Endothelial cell of umbilical vein (primary cell): ENCODE results near the gene ARHGAP45. TPM values are rescaled to one million over a fixed set of nuclear protein-coding genes. Genes with fewer than 3 reads are reported as not detected.

Experiments used
- BruUV-seq: library from RNA; stranded (reverse); fragments of 400-500 nt; replicated peaks from 2 replicates; lab custom pipeline; 2021; lab: Mats Ljungman, UMichigan
- CTCF ChIA-PET: fragments of 300-600, 350-600 bp; sonication (Branson Sonifier 250); formaldehyde crosslinking; loops from one replicate; lab custom pipeline; 2021; ENCODE audit warnings: antibody characterized with exemption, inconsistent platforms; lab: Charles Lee
- POLR2A ChIA-PET: fragments of 300-600, 350-600 bp; sonication (Branson Sonifier 250); formaldehyde crosslinking; loops from one replicate; lab custom pipeline; 2021; ENCODE audit warnings: antibody characterized with exemption, inconsistent platforms; lab: Charles Lee
- DNase-seq: peaks from one replicate; pipeline ENCODE4 v3.0.0-alpha.2; 2011; ENCODE audit warnings: low read depth, low spot score
- FAIRE-seq: peaks from 2 replicates; lab custom pipeline; 2011; peaks lifted over from hg19 to GRCh38; lab: Jason Lieb, UNC
- H2AFZ ChIP-seq: 2 replicates; pipeline ENCODE4 v1.6.0; 2012; ENCODE audit warnings: low read depth, low read length, control low read depth, inconsistent platforms
- H3K27ac ChIP-seq: 2 replicates; pipeline ENCODE4 v1.5.1; 2011; ENCODE audit warnings: low read depth, mild to moderate bottlenecking, control low read depth, low read length, moderate library complexity; ENCODE audit not compliant: insufficient read depth
- H3K27me3 ChIP-seq, 2 experiments: 2 replicates each; pipeline versions ENCODE4 v1.6.0 to v1.6.1; 2011; ENCODE audit warnings: low read length in 2 of 2, mixed read lengths in 1 of 2; ENCODE audit not compliant: control insufficient read depth in 2 of 2, insufficient read depth in 2 of 2
- H3K36me3 ChIP-seq, 2 experiments: 2 replicates in 1 of 2; 3 replicates in 1 of 2; pipeline ENCODE4 v1.5.1; 2011; ENCODE audit warnings: low read length in 2 of 2, mild to moderate bottlenecking in 1 of 2, moderate library complexity in 1 of 2; ENCODE audit not compliant: control insufficient read depth in 2 of 2, insufficient read depth in 2 of 2; ENCODE audit errors: extremely low read depth in 1 of 2
- H3K4me1 ChIP-seq: 3 replicates; pipeline ENCODE4 v1.5.1; 2011; ENCODE audit warnings: mild to moderate bottlenecking, low read length; ENCODE audit not compliant: control insufficient read depth, insufficient read depth; ENCODE audit errors: extremely low read depth
- H3K4me2 ChIP-seq: 2 replicates; pipeline ENCODE4 v1.6.1; 2011; ENCODE audit warnings: low read length, control low read depth, mixed read lengths; ENCODE audit not compliant: insufficient read depth
- H3K4me3 ChIP-seq, 3 experiments: fragments of 200-600 bp in 1 of 3; sonication (generic), shearing (Covaris generic) in 1 of 3; replicated peaks in 1 of 3; 2 replicates each; pipeline ENCODE4 v1.5.1; 2011 to 2016; ENCODE audit warnings: control low read depth in 3 of 3, low read length in 3 of 3, mild to moderate bottlenecking in 2 of 3, inconsistent platforms in 1 of 3, low read depth in 1 of 3, moderate library complexity in 1 of 3; ENCODE audit not compliant: insufficient read depth in 1 of 3
- H3K79me2 ChIP-seq: 2 replicates; pipeline ENCODE4 v1.6.0; 2012; ENCODE audit warnings: low read length, inconsistent platforms; ENCODE audit not compliant: control insufficient read depth, insufficient read depth
- H3K9ac ChIP-seq: replicated peaks from 2 replicates; pipeline ENCODE3; 2011; ENCODE audit warnings: low read length, control low read depth; ENCODE audit not compliant: insufficient read depth; ENCODE audit errors: extremely low read depth
- H3K9me1 ChIP-seq: replicated peaks from 3 replicates; pipeline ENCODE4 v1.6.0; 2011; ENCODE audit warnings: mild to moderate bottlenecking, low read length; ENCODE audit not compliant: control insufficient read depth, insufficient read depth; ENCODE audit errors: extremely low read depth
- H3K9me3 ChIP-seq: replicated peaks from 2 replicates; pipeline ENCODE4 v1.5.1; 2012; ENCODE audit warnings: low read length, inconsistent platforms; ENCODE audit not compliant: control insufficient read depth, insufficient read depth
- H4K20me1 ChIP-seq: replicated peaks from 2 replicates; pipeline ENCODE3; 2011; ENCODE audit warnings: mild to moderate bottlenecking, low read length; ENCODE audit not compliant: control insufficient read depth, insufficient read depth; ENCODE audit errors: extremely low read depth
- EZH2 ChIP-seq: IDR thresholded peaks from 2 replicates; pipeline ENCODE4 v1.6.1; 2012; ENCODE audit warnings: borderline replicate concordance, low read depth, mild to moderate bottlenecking, moderate library complexity, low read length, inconsistent platforms; ENCODE audit not compliant: severe bottlenecking
- FOS ChIP-seq: IDR thresholded peaks from 2 replicates; pipeline ENCODE4 v1.6.1; 2011; ENCODE audit warnings: mild to moderate bottlenecking, low read length, moderate library complexity, borderline replicate concordance; ENCODE audit not compliant: insufficient read depth
- JUN ChIP-seq: IDR thresholded peaks from 2 replicates; pipeline ENCODE4 v1.6.1; 2011; ENCODE audit warnings: borderline replicate concordance, low read depth; ENCODE audit not compliant: insufficient read length, insufficient read depth
- POLR2AphosphoS5 ChIP-seq: IDR thresholded peaks from 2 replicates; pipeline ENCODE4 v1.6.1; 2012; ENCODE audit warnings: low read depth, mild to moderate bottlenecking, control low read depth, low read length, moderate library complexity; ENCODE audit not compliant: insufficient read depth
- dilution Hi-C: fragments of 300-500 bp; cut with MboI; formaldehyde crosslinking; loops from one replicate; pipeline ENCODE4 v1.15.0; 2019; ENCODE audit warnings: low sequenced_read_pairs; ENCODE audit not compliant: extremely low pct_ligation_motif_present
- intact Hi-C: fragments of 100-400 bp; cut with micrococcal nuclease; formaldehyde crosslinking; loops from one replicate; pipeline ENCODE4 v1.10.0; 2022
- polyA plus RNA-seq, 4 experiments: library from polyadenylated mRNA; depleted of rRNA in 3 of 4; stranded (reverse) in 3 of 4; unstranded in 1 of 4; fragments of >200 nt; gene quantifications; 2 replicates each; pipeline versions ENCODE4 v1.2.1 to v1.2.3, GENCODE V29; 2011 to 2012; ENCODE audit warnings: missing spikeins in 1 of 4
- total RNA-seq: library from RNA; stranded (reverse); gene quantifications from 2 replicates; pipeline ENCODE4 v1.2.3, GENCODE V29; 2021
- TF ChIP-seq, protein P1 (sequence below), 2 donors: IDR thresholded peaks; 1 replicate in 1 of 2; 2 replicates in 1 of 2; pipeline ENCODE4 v1.5.1; 2011; ENCODE audit warnings: low read length in 2 of 2, mild to moderate bottlenecking in 2 of 2, moderate library complexity in 2 of 2, control low read depth in 1 of 2, inconsistent platforms in 1 of 2, low read depth in 1 of 2; ENCODE audit not compliant: insufficient read depth in 1 of 2; ENCODE audit errors: extremely low read depth in 1 of 2
- TF ChIP-seq, protein P2 (sequence below): IDR thresholded peaks from 2 replicates; pipeline ENCODE4 v1.6.1; 2011; ENCODE audit not compliant: insufficient read depth, insufficient read length

ARHGAP45 gene
- total and polyA plus RNA-seq, 2 donors (not counting 3 experiments of a cell fraction or from before 2014, with no cell fraction given): 7.5 to 10.4 TPM

DNA sequence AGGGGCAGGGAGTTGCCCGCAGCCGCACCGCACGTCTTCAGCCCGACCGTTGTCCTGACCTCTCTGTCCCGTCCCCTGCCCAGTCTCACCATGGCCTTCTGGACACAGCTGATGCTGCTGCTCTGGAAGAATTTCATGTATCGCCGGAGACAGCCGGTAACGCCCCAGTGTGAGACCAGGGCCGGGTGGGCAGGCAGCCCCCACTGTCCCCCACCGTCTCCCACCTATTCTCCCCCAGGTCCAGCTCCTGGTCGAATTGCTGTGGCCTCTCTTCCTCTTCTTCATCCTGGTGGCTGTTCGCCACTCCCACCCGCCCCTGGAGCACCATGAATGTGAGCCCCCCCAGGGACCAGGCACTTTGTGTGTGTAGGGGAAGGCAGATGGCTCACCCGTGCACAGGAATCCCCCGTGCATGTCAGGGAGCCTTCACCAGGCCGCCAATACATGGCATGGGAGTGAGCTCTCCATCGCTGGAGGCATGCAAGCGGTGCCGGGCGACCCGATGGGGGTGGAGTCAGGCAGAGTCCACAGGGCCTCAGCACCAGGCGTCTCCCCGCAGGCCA, 25.6 kb upstream of the ARHGAP45 start:
- Histone ChIP-seq H3K36me3 (peaks cover under 1 to 4% of the 10 kb centered on the region in 2 experiments), H3K4me2 (peak overlapping the region; percentile 83), H3K9me3 (no peaks in the 10 kb centered on the region), H3K9ac (no peak overlapping the region), H3K9me1 (no peaks in the 10 kb centered on the region), H3K4me3 (no peak overlapping the region), H3K27ac (no peak overlapping the region), H4K20me1 (no peaks in the 10 kb centered on the region), H3K27me3 (no peaks in the 10 kb centered on the region), H2AFZ (no peak overlapping the region), H3K79me2 (no peaks in the 10 kb centered on the region), H3K4me1 (peaks cover 25% of the 10 kb centered on the region)
- FAIRE-seq (no peak), DNase-seq (no peak)
- intact Hi-C loops: loop anchor here (2.0 kb wide), 1 partner anchor 53 kb away; the partner anchor contains the start of gene POLR2E
- no peak for TF ChIP-seq FOS
- TF ChIP-seq, protein P1, sequence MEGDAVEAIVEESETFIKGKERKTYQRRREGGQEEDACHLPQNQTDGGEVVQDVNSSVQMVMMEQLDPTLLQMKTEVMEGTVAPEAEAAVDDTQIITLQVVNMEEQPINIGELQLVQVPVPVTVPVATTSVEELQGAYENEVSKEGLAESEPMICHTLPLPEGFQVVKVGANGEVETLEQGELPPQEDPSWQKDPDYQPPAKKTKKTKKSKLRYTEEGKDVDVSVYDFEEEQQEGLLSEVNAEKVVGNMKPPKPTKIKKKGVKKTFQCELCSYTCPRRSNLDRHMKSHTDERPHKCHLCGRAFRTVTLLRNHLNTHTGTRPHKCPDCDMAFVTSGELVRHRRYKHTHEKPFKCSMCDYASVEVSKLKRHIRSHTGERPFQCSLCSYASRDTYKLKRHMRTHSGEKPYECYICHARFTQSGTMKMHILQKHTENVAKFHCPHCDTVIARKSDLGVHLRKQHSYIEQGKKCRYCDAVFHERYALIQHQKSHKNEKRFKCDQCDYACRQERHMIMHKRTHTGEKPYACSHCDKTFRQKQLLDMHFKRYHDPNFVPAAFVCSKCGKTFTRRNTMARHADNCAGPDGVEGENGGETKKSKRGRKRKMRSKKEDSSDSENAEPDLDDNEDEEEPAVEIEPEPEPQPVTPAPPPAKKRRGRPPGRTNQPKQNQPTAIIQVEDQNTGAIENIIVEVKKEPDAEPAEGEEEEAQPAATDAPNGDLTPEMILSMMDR (IDR thresholded peaks at IDR 0.05; ENCODE audit: extremely low read depth in 1 of 2, insufficient read depth in 1 of 2, low read depth in 1 of 2, low read length in 2 of 2): no peak
- no peak for TF ChIP-seq JUN
- TF ChIP-seq EZH2: no peak
- TF ChIP-seq POLR2AphosphoS5: no peak
- TF ChIP-seq, protein P2, sequence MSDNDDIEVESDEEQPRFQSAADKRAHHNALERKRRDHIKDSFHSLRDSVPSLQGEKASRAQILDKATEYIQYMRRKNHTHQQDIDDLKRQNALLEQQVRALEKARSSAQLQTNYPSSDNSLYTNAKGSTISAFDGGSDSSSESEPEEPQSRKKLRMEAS: no peak
- POLR2A ChIA-PET: interaction anchor here (0.9 kb wide), 1 partner anchor 15 kb away, joined by 3 read pairs; no protein-coding TSS in a partner anchor
- dilution Hi-C loops: no loop called here
- BruUV-seq: no TSS peak
- CTCF ChIA-PET: interaction anchor here (0.7 to 2.7 kb wide), 2 partner anchors 13 to 26 kb away, joined by 3 to 10 read pairs; partner anchors contain the start of gene ARHGAP45
